Nephron (organoid): ENCODE measurements around the gene DHX58.

Experiments used
- H3K27ac Mint-ChIP-seq, 3 experiments: 2 replicates each; pipeline ENCODE4 v1.8.0; 2020; ENCODE audit warnings: mixed read lengths in 3 of 3, mild to moderate bottlenecking in 2 of 3, moderate library complexity in 1 of 3
- H3K27me3 Mint-ChIP-seq: 2 replicates; pipeline ENCODE4 v1.8.0; 2021; ENCODE audit warnings: low read depth, mild to moderate bottlenecking, moderate library complexity, mixed read lengths
- H3K36me3 Mint-ChIP-seq: 2 replicates; pipeline ENCODE4 v1.8.0; 2020; ENCODE audit warnings: low read depth, mixed read lengths
- H3K4me1 Mint-ChIP-seq: 2 replicates; pipeline ENCODE4 v1.8.0; 2020; ENCODE audit warnings: mixed read lengths
- H3K4me3 Mint-ChIP-seq, 3 experiments: 2 replicates each; pipeline ENCODE4 v1.8.0; 2020; ENCODE audit warnings: mild to moderate bottlenecking in 3 of 3, mixed read lengths in 3 of 3, moderate library complexity in 2 of 3
- H3K9me3 Mint-ChIP-seq: 2 replicates; pipeline ENCODE4 v1.8.0; 2020; ENCODE audit warnings: mixed read lengths
- TF ChIP-seq, protein P1 (sequence below), 3 experiments: fragments of 200-600 bp; sonication (generic); IDR thresholded peaks; one replicate each; pipeline ENCODE4 v1.5.0; 2021; ENCODE audit warnings: antibody characterized with exemption in 3 of 3; ENCODE audit not compliant: unreplicated experiment in 3 of 3

DHX58 gene

DNA sequence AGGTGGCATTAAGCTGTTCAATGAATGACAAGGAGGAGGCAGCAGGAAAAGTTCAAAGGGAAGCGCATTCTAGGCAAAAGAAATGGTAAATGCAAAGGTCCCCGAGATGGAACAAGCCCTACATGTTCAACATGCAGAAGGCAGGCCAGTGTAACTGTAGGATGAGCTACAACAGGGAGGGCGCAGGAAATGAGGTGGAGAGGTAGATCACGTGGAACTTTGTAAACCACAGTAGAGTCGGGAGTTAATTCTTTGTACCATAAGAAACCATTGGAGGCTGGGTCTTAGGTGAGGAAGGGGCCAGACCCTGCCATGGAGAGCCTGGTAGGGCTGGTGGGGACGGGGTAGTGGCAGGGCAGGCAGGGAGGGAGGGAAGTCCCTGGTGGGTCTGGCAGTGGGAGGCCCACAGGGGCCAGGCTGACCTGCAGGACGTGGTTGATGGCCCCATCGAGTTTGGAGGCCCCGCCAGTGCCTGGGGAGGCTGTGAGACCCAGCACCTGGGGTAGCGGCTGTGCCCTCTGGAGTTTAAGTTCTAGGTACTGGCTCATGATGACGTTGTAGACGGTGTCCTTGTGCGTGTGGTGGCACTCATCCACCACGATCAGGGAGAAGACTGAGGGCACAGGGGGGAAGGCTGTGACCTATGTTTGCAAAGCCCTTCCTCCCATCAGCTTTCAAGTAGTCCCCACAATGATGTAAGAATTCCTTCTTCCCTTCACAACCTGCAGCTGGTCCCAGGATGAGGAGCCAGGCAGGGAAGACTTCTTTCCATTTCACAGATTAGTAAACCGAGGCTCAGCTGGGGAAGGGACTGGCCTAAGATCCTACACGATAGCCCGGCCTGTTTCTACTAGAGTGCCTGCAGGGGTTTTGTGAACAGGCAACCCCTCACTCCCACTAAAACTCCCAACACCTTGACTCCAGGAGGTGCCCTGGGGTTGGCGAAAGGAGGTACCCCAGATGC, 1.9 kb downstream of the DHX58 start:
- Mint-ChIP-seq H3K9me3 (no peaks in the 10 kb centered on the region), H3K4me3 (peak overlapping the region in 2 of 3 experiments; percentile 59 to 72), H3K36me3 (no peaks in the 10 kb centered on the region), H3K27me3 (peaks cover 13% of the 10 kb centered on the region), H3K4me1 (peaks cover 11% of the 10 kb centered on the region), H3K27ac (peak overlapping the region in 1 of 3 experiments; percentile 16)
- TF ChIP-seq, protein P1, sequence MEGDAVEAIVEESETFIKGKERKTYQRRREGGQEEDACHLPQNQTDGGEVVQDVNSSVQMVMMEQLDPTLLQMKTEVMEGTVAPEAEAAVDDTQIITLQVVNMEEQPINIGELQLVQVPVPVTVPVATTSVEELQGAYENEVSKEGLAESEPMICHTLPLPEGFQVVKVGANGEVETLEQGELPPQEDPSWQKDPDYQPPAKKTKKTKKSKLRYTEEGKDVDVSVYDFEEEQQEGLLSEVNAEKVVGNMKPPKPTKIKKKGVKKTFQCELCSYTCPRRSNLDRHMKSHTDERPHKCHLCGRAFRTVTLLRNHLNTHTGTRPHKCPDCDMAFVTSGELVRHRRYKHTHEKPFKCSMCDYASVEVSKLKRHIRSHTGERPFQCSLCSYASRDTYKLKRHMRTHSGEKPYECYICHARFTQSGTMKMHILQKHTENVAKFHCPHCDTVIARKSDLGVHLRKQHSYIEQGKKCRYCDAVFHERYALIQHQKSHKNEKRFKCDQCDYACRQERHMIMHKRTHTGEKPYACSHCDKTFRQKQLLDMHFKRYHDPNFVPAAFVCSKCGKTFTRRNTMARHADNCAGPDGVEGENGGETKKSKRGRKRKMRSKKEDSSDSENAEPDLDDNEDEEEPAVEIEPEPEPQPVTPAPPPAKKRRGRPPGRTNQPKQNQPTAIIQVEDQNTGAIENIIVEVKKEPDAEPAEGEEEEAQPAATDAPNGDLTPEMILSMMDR (IDR thresholded peaks at IDR 0.05; ENCODE audit: unreplicated experiment in 3 of 3) = no peak

DNA sequence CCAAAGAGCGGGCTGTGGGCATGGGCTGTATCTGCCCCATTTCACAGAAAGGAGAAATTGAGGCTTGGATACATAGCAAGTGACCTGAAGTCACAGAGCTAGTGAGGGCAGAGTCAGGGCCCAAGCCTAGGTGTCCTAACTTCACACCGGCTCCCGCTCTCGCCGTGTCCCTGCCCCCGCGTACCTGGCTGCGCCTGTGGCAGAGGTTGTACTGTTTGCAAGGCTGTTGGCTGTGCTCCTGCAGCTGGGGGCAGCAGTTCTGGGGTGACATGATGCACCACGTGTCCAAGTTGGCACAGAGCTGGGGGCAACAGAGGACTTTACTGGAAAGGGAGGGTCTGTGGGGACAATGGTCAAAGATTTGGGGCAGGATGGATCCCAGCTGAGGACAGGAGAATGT, 3.4 kb downstream of the DHX58 start:
- peaks cover 11% of the 10 kb centered on the region for H3K4me1 Mint-ChIP-seq
- H3K36me3 Mint-ChIP-seq = no peaks in the 10 kb centered on the region
- H3K27ac Mint-ChIP-seq = no peak overlapping the region
- H3K4me3 Mint-ChIP-seq = no peak overlapping the region
- no peaks in the 10 kb centered on the region for H3K9me3 Mint-ChIP-seq
- TF ChIP-seq, protein P1 (IDR thresholded peaks at IDR 0.05; ENCODE audit: unreplicated experiment in 3 of 3) = no peak
- peaks cover 21% of the 10 kb centered on the region for H3K27me3 Mint-ChIP-seq

DNA sequence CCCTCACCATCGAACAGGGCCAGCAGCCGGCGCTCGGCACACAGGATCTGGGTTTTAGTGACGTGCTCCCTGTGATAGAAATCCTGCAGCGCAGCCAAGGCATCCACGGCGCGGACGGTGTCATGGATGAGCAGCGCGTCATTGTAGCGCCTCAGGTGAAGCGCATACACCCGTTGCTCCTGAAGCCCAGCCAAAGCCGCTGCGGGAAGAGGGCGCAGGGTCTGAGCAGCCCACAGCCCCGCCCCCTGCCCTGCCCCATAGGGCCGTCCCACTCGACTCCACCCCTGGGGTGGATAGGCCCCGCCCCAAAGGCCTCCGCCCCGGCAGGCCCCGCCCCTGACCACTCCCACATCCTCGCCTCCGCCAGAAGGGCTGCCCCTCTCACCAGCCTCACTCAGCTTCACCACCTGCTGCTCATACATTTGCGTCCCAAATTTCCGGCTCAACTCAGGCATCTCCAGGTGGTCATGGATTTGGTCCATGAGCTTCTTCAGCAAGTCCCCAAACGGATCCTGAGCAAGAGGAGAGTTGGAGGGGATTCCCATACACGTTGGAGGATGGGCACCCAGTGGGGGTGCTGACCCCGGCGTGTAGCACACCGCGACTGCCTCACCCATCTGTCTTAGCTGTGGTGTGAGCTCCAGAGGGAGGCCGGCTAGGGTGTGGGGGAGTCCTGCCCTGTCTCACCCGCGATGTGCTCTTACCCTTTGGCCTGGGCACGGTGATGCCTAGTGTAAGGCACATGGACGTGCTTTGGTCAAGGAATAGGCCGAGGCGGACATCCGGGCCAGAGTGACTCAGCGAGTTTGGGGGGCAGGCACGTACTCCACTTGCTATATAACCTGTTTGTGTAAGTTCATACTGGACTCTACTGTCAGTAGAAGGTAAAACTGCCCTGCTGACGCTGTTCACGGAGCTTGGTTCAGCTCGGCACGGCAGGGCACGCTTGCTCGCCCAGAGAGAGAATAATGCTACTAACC, 4.6 kb downstream of the DHX58 start:
- Mint-ChIP-seq H3K36me3 (no peaks in the 10 kb centered on the region), H3K4me3 (peak overlapping the region in 2 of 3 experiments; percentile 51 to 61), H3K9me3 (no peaks in the 10 kb centered on the region), H3K27ac (no peak overlapping the region), H3K4me1 (peaks cover 11% of the 10 kb centered on the region), H3K27me3 (peaks cover 26% of the 10 kb centered on the region)
- TF ChIP-seq, protein P1 (IDR thresholded peaks at IDR 0.05; ENCODE audit: unreplicated experiment in 3 of 3) = no peak

DNA sequence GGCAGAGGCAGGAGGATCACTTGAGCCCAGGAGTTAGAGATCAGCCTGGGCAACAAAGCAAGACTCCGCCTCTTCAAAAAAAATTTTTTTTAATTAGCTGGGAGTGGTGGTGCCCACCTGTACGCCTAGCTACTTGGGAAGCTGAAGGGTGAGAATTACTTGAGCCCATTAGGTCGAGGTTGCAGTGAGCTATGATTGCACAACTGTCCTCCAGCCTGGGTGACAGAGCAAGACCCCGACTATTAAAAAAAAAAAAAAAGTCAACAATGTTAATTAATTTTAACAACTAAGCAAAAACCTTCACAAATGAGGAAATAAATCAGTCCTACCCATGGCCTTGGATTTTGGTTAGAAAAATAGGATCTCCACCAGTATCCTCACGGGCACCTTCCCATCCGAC, 5.4 kb downstream of the DHX58 start:
- no peaks in the 10 kb centered on the region for H3K36me3 Mint-ChIP-seq
- H3K27me3 Mint-ChIP-seq = peaks cover 32% of the 10 kb centered on the region
- no peak overlapping the region for H3K4me3 Mint-ChIP-seq
- H3K27ac Mint-ChIP-seq = no peak overlapping the region
- TF ChIP-seq, protein P1 (IDR thresholded peaks at IDR 0.05; ENCODE audit: unreplicated experiment in 3 of 3) = no peak
- H3K4me1 Mint-ChIP-seq = peaks cover 4% of the 10 kb centered on the region
- H3K9me3 Mint-ChIP-seq = no peaks in the 10 kb centered on the region

DNA sequence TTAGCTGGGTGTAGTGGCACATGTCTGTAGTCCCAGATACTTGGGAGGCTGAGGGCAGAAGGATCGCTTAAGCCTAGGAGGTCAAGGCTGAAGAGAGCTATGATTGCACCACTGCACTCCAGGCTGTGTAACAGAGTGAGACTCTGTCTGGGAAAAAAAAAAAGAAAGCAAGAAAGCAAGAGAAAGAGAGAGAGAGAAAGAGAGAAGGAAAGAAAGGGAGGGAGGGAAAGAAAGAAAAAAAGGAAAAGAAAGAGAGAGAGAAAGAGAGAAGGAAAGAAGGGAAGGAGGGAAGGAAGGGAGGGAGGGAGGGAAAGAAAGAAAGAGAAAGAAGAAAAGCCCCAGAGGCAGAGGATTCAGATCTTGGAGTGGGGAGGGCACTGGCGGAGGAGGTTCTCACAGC, 6.5 kb downstream of the DHX58 start:
- TF ChIP-seq, protein P1 (IDR thresholded peaks at IDR 0.05; ENCODE audit: unreplicated experiment in 3 of 3) = no peak
- Mint-ChIP-seq H3K4me3 (no peak overlapping the region), H3K27ac (no peak overlapping the region), H3K27me3 (peaks cover 32% of the 10 kb centered on the region), H3K36me3 (no peaks in the 10 kb centered on the region), H3K9me3 (no peaks in the 10 kb centered on the region), H3K4me1 (no peaks in the 10 kb centered on the region)
